Osteocyte (in vitro differentiated cells): Measurements from ENCODE around the gene MTA3. TPM values are rescaled to one million over a fixed set of nuclear protein-coding genes. Genes with fewer than 3 reads are reported as not detected.

ENCODE experiments used
- DNase-seq: peaks from one replicate; pipeline ENCODE4 v3.0.0; 2021; ENCODE audit warnings: mixed read lengths; ENCODE audit not compliant: unreplicated experiment; ENCODE audit errors: extremely low spot score
- H3K27ac Mint-ChIP-seq: one replicate; pipeline ENCODE4 v1.8.0; 2021; ENCODE audit warnings: mild to moderate bottlenecking, mixed read lengths; ENCODE audit not compliant: unreplicated experiment
- H3K27me3 Mint-ChIP-seq: one replicate; pipeline ENCODE4 v1.8.0; 2021; ENCODE audit warnings: mixed read lengths; ENCODE audit not compliant: unreplicated experiment
- H3K36me3 Mint-ChIP-seq: one replicate; pipeline ENCODE4 v1.8.0; 2021; ENCODE audit warnings: mixed read lengths; ENCODE audit not compliant: unreplicated experiment
- H3K4me1 Mint-ChIP-seq: one replicate; pipeline ENCODE4 v1.8.0; 2021; ENCODE audit warnings: mixed read lengths; ENCODE audit not compliant: unreplicated experiment
- H3K4me3 Mint-ChIP-seq: one replicate; pipeline ENCODE4 v1.8.0; 2021; ENCODE audit warnings: mild to moderate bottlenecking, moderate library complexity, mixed read lengths; ENCODE audit not compliant: unreplicated experiment
- H3K9me3 Mint-ChIP-seq: one replicate; pipeline ENCODE4 v1.8.0; 2021; ENCODE audit warnings: mixed read lengths; ENCODE audit not compliant: unreplicated experiment
- CTCF ChIP-seq: fragments of 200-600 bp; sonication (generic); IDR thresholded peaks from 2 replicates; pipeline ENCODE4 v1.5.0; 2021; ENCODE audit warnings: antibody characterized with exemption, mild to moderate bottlenecking, moderate library complexity
- long read RNA-seq: library from polyadenylated mRNA; unstranded; transcript quantifications from one replicate; pipeline ENCODE4 v2.0.0, GENCODE V29; 2021
- total RNA-seq: library from RNA; stranded (reverse); gene quantifications from 2 replicates; pipeline ENCODE4 v1.2.1, GENCODE V29; 2021

Gene MTA3
- total RNA-seq, result 49.2 and 49.3 TPM in 2 replicates
- long read RNA-seq, transcript MTA3-204 (14 exons, 2,041 nt), result minor isoform, 25 of 105 reads
- long read RNA-seq, transcript MTA3-205 (14 exons, 2,202 nt), result major isoform, 51 of 105 reads
- long read RNA-seq, partial matches to known transcripts, result 10 of 105 reads
- long read RNA-seq, other reads (novel, unspliced or antisense), result 15 of 105 reads

DNA sequence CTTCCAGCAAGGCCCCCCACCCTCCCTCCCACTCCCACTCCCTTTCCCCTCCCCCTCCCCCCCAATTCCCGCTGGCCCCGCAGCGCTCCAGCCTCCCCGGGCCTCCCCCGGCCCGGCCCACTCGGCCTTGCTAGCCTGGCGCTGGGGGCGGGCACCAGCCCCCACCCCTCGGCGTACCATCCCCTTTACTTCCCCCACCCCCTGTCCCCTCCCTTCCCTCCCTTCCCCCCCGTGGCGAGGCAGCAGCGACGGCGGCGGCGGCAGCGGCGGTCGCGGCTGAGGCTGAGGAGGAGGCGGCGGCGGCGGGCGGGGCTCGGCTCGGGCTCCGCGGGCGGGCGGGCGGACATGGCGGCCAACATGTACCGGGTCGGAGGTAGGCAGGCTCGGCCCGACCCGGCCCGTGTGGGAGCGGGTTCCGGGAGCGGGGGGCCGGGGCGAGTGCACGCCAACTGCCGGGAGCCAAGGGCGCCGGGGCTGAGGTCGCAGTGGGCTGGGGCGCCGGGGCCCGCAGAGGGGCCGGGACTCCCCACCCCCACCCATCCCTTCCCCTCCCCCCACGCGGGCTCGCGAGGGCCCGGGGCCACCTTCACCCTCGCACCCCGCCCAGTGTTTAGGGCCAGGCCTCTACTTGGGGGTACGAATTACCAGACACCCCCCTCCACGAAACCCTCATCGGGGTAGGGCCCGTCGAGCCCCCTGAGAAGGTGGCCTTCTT lies at the start of gene MTA3:
Gene MTA3 (plus strand): TSS at position 232 of the 715 bp plus-strand sequence. CDS start 114 bp downstream, at position 346.
- Mint-ChIP-seq H3K36me3 (peaks cover 9% of the 10 kb centered on the region), H3K27ac (peak within 1 kb of the TSS; percentile 88), H3K4me3 (peak within 1 kb of the TSS; percentile 92), H3K9me3 (no peaks in the 10 kb centered on the region), H3K4me1 (peaks cover 25% of the 10 kb centered on the region), H3K27me3 (no peaks in the 10 kb centered on the region)
- peak; percentile 91 for DNase-seq
- TF ChIP-seq CTCF, result no peak

DNA sequence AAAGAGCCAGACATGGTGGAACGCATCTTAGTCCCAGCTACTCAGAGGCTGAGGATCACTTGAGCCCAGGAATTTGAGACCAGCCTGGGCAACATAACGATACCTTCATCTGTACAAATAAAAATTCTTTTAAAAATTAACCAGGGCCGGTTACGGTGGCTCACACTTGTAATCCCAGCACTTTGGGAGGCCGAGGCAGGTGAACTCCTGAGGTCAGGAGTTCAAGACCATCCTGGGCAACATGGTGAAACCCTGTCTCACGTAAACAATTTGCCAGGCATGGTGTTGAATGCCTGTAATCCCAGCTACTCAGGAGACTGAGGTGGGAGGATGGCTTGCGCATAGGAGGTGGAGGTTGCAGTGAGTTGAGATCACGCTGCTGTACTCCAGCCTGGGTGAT lies 48.8 kb upstream of the MTA3 start:
- Mint-ChIP-seq H3K9me3 (no peaks in the 10 kb centered on the region), H3K4me1 (no peaks in the 10 kb centered on the region), H3K36me3 (no peaks in the 10 kb centered on the region), H3K4me3 (no peak overlapping the region), H3K27ac (no peak overlapping the region), H3K27me3 (no peaks in the 10 kb centered on the region)
- TF ChIP-seq CTCF, result no peak
- DNase-seq, result no peak

DNA sequence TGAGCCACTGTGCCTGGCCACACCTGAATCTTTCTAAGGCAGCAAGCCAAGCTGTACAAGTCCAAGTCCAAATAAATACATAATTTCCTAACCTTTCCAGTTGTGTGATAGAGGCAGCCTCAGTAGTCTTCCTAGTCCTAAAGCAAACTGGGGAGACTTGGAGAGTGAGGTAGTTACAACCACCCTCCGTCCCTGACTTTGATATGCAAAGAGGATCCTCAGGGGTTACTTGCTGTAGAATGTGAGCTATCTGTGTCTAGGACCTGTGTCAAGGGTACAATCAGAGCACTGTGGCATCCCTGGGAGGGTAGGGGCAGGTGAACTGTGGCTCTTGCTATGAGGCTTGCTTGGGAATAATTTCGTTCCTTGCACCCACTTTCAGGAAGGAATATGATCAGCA lies 46.4 kb upstream of the MTA3 start:
- Mint-ChIP-seq H3K27me3 (no peaks in the 10 kb centered on the region), H3K27ac (no peak overlapping the region), H3K9me3 (no peaks in the 10 kb centered on the region), H3K36me3 (no peaks in the 10 kb centered on the region), H3K4me1 (no peaks in the 10 kb centered on the region), H3K4me3 (no peak overlapping the region)
- no peak for TF ChIP-seq CTCF
- no peak for DNase-seq

- H3K9me3 Mint-ChIP-seq, result no peaks in the 10 kb centered on the region
- H3K4me3 Mint-ChIP-seq, result no peak overlapping the region
These were observed 45.1 kb upstream of the MTA3 start for GRCh38 chr2:42523341-42523740.

More at GRCh38 chr2:42523341-42523740, 45.1 kb upstream of the MTA3 start:
- Mint-ChIP-seq H3K27me3 (no peaks in the 10 kb centered on the region), H3K27ac (no peak overlapping the region), H3K4me1 (no peaks in the 10 kb centered on the region), H3K36me3 (no peaks in the 10 kb centered on the region)
- no peak for TF ChIP-seq CTCF
- DNase-seq, result no peak
